Measurements from ENCODE around the gene ZNF438. TPM values are rescaled to one million over a fixed set of nuclear protein-coding genes. Genes with fewer than 3 reads are reported as not detected.

ZNF438 gene
- total RNA-seq, 1 experiment from 2014 or later = 4.3 TPM

- intact Hi-C loops (cut with micrococcal nuclease; ENCODE audit: unreplicated experiment) = no loop called here
- BruUV-seq (replicated peaks) = no TSS peak
- no peak overlapping the region for H3K4me3 Mint-ChIP-seq (ENCODE audit: low read depth, unreplicated experiment)
- H3K27me3 Mint-ChIP-seq (ENCODE audit: unreplicated experiment) = no peaks in the 10 kb centered on the region
- no peak for DNase-seq
- no peak for TF ChIP-seq CTCF (IDR thresholded peaks at IDR 0.05; ENCODE audit: unreplicated experiment)
- H3K9me3 Mint-ChIP-seq (ENCODE audit: low read depth, unreplicated experiment) = no peaks in the 10 kb centered on the region
- CTCF ChIA-PET = no interaction called here
- no peaks in the 10 kb centered on the region for H3K4me1 Mint-ChIP-seq (ENCODE audit: low read depth, unreplicated experiment)
- H3K27ac Mint-ChIP-seq (ENCODE audit: unreplicated experiment) = no peak overlapping the region
- H3K36me3 Mint-ChIP-seq (ENCODE audit: insufficient read depth, unreplicated experiment) = no peaks in the 10 kb centered on the region
Measured at GRCh38 chr10:30893208-30893607, 138.5 kb downstream of the ZNF438 start.

GRCh38 chr10:30887839-30888238 lies 143.8 kb downstream of the ZNF438 start:
- no peaks in the 10 kb centered on the region for H3K9me3 Mint-ChIP-seq (ENCODE audit: low read depth, unreplicated experiment)
- BruUV-seq (replicated peaks) = no TSS peak
- H3K4me1 Mint-ChIP-seq (ENCODE audit: low read depth, unreplicated experiment) = no peaks in the 10 kb centered on the region
- DNase-seq = no peak
- CTCF ChIA-PET = no interaction called here
- H3K4me3 Mint-ChIP-seq (ENCODE audit: low read depth, unreplicated experiment) = no peak overlapping the region
- no peak overlapping the region for H3K27ac Mint-ChIP-seq (ENCODE audit: unreplicated experiment)
- no peaks in the 10 kb centered on the region for H3K36me3 Mint-ChIP-seq (ENCODE audit: insufficient read depth, unreplicated experiment)
- no peak for TF ChIP-seq CTCF (IDR thresholded peaks at IDR 0.05; ENCODE audit: unreplicated experiment)
- intact Hi-C loops (cut with micrococcal nuclease; ENCODE audit: unreplicated experiment) = no loop called here
- no peaks in the 10 kb centered on the region for H3K27me3 Mint-ChIP-seq (ENCODE audit: unreplicated experiment)

GRCh38 chr10:30885423-30885822 lies 146.2 kb downstream of the ZNF438 start:
- DNase-seq = no peak
- no peaks in the 10 kb centered on the region for H3K27me3 Mint-ChIP-seq (ENCODE audit: unreplicated experiment)
- no peak overlapping the region for H3K4me3 Mint-ChIP-seq (ENCODE audit: low read depth, unreplicated experiment)
- CTCF ChIA-PET = interaction anchor here (0.5 to 1.2 kb wide), 4 partner anchors 101 to 1252 kb away, joined by 3 to 7 read pairs (median 4); no protein-coding TSS in a partner anchor
- H3K27ac Mint-ChIP-seq (ENCODE audit: unreplicated experiment) = no peak overlapping the region
- no peaks in the 10 kb centered on the region for H3K36me3 Mint-ChIP-seq (ENCODE audit: insufficient read depth, unreplicated experiment)
- BruUV-seq (replicated peaks) = no TSS peak
- H3K4me1 Mint-ChIP-seq (ENCODE audit: low read depth, unreplicated experiment) = no peaks in the 10 kb centered on the region
- TF ChIP-seq CTCF (IDR thresholded peaks at IDR 0.05; ENCODE audit: unreplicated experiment) = no peak
- no peaks in the 10 kb centered on the region for H3K9me3 Mint-ChIP-seq (ENCODE audit: low read depth, unreplicated experiment)
- intact Hi-C loops (cut with micrococcal nuclease; ENCODE audit: unreplicated experiment) = no loop called here

GRCh38 chr10:30883751-30884150 lies 147.9 kb downstream of the ZNF438 start:
- intact Hi-C loops (cut with micrococcal nuclease; ENCODE audit: unreplicated experiment) = no loop called here
- Mint-ChIP-seq H3K4me1 (ENCODE audit: low read depth, unreplicated experiment) (no peaks in the 10 kb centered on the region), H3K27ac (ENCODE audit: unreplicated experiment) (no peak overlapping the region), H3K27me3 (ENCODE audit: unreplicated experiment) (no peaks in the 10 kb centered on the region), H3K4me3 (ENCODE audit: low read depth, unreplicated experiment) (no peak overlapping the region), H3K36me3 (ENCODE audit: insufficient read depth, unreplicated experiment) (no peaks in the 10 kb centered on the region), H3K9me3 (ENCODE audit: low read depth, unreplicated experiment) (no peaks in the 10 kb centered on the region)
- CTCF ChIA-PET = no interaction called here
- no peak for TF ChIP-seq CTCF (IDR thresholded peaks at IDR 0.05; ENCODE audit: unreplicated experiment)
- BruUV-seq (replicated peaks) = no TSS peak
- no peak for DNase-seq
